GM11168 (cell line): ENCODE results near the gene YARS1.

ENCODE experiments used
- in situ Hi-C: fragments of 300-500 bp; cut with MboI; formaldehyde crosslinking; loops from one replicate; pipeline ENCODE4 v1.12.0; 2022; ENCODE audit warnings: low sequenced_read_pairs; ENCODE audit not compliant: unreplicated experiment

The YARS1 gene

GRCh38 chr1:32767156-32767555 lies 50.0 kb downstream of the YARS1 start:
- in situ Hi-C loops, result loop anchor here (25.0 kb wide), 1 partner anchor 255 kb away; no protein-coding TSS in a partner anchor

GRCh38 chr1:32766328-32766972 lies 50.7 kb downstream of the YARS1 start:
- in situ Hi-C loops, result loop anchor here (25.0 kb wide), 1 partner anchor 254 kb away; no protein-coding TSS in a partner anchor

- in situ Hi-C loops, result loop anchor here (25.0 kb wide), 1 partner anchor 253 kb away; no protein-coding TSS in a partner anchor
Measured at GRCh38 chr1:32765570-32766327, 51.4 kb downstream of the YARS1 start.

- in situ Hi-C loops, result loop anchor here (25.0 kb wide), 1 partner anchor 253 kb away; no protein-coding TSS in a partner anchor
Measured at GRCh38 chr1:32764826-32765569, 52.2 kb downstream of the YARS1 start.

- in situ Hi-C loops, result loop anchor here (25.0 kb wide), 1 partner anchor 251 kb away; no protein-coding TSS in a partner anchor
Measured at GRCh38 chr1:32763221-32763620, 53.9 kb downstream of the YARS1 start.

- in situ Hi-C loops, result loop anchor here (25.0 kb wide), 1 partner anchor 250 kb away; no protein-coding TSS in a partner anchor
Measured at GRCh38 chr1:32761936-32762335, 55.2 kb downstream of the YARS1 start.

- in situ Hi-C loops, result loop anchor here (25.0 kb wide), 1 partner anchor 249 kb away; no protein-coding TSS in a partner anchor
Measured at GRCh38 chr1:32761253-32761877, 55.8 kb downstream of the YARS1 start.

- in situ Hi-C loops, result loop anchor here (25.0 kb wide), 1 partner anchor 248 kb away; no protein-coding TSS in a partner anchor
Measured at GRCh38 chr1:32759997-32760623, 57.0 kb downstream of the YARS1 start.

GRCh38 chr1:32759521-32759981 lies 57.6 kb downstream of the YARS1 start:
- in situ Hi-C loops, result loop anchor here (25.0 kb wide), 1 partner anchor 247 kb away; no protein-coding TSS in a partner anchor

GRCh38 chr1:32758795-32759430 lies 58.2 kb downstream of the YARS1 start:
- in situ Hi-C loops, result loop anchor here (25.0 kb wide), 1 partner anchor 247 kb away; no protein-coding TSS in a partner anchor

GRCh38 chr1:32758177-32758794 lies 58.9 kb downstream of the YARS1 start:
- in situ Hi-C loops, result loop anchor here (25.0 kb wide), 1 partner anchor 246 kb away; no protein-coding TSS in a partner anchor

GRCh38 chr1:32757213-32757895 lies 59.8 kb downstream of the YARS1 start:
- in situ Hi-C loops, result loop anchor here (25.0 kb wide), 1 partner anchor 245 kb away; no protein-coding TSS in a partner anchor

GRCh38 chr1:32755810-32756159 lies 61.4 kb downstream of the YARS1 start:
- in situ Hi-C loops, result loop anchor here (25.0 kb wide), 1 partner anchor 243 kb away; no protein-coding TSS in a partner anchor

- in situ Hi-C loops, result loop anchor here (25.0 kb wide), 1 partner anchor 243 kb away; no protein-coding TSS in a partner anchor
Measured at GRCh38 chr1:32755098-32755809, 61.9 kb downstream of the YARS1 start.

GRCh38 chr1:32754317-32755097 lies 62.7 kb downstream of the YARS1 start:
- in situ Hi-C loops, result loop anchor here (25.0 kb wide), 1 partner anchor 242 kb away; no protein-coding TSS in a partner anchor
